Fibroblast of lung (primary cell): Measurements from ENCODE around the gene TENM4. TPM values are rescaled to one million over a fixed set of nuclear protein-coding genes. Genes with fewer than 3 reads are reported as not detected.
A peak's percentile ranks its signal among the peaks of the same experiment; 100 is the strongest.

Source experiments
- DNase-seq, 2 donors: peaks; one replicate each; pipeline versions ENCODE4 v3.0.0 to v3.0.0-alpha.2; 2010; ENCODE audit warnings: low read depth in 2 of 2
- H2AFZ ChIP-seq: 2 replicates; pipeline ENCODE4 v1.5.1; 2012; ENCODE audit warnings: low read length, control low read depth, inconsistent platforms
- H3K27ac ChIP-seq: 2 replicates; pipeline ENCODE4 v1.5.1; 2011; ENCODE audit warnings: low read length, control low read depth; ENCODE audit not compliant: insufficient read depth
- H3K27me3 ChIP-seq: 2 replicates; pipeline ENCODE4 v1.5.1; 2011; ENCODE audit warnings: mild to moderate bottlenecking, low read length; ENCODE audit not compliant: control insufficient read depth, insufficient read depth
- H3K36me3 ChIP-seq: 2 replicates; pipeline ENCODE4 v1.5.1; 2011; ENCODE audit warnings: low read length; ENCODE audit not compliant: control insufficient read depth, insufficient read depth
- H3K4me1 ChIP-seq: 2 replicates; pipeline ENCODE4 v1.5.1; 2011; ENCODE audit warnings: low read length; ENCODE audit not compliant: control insufficient read depth, insufficient read depth; ENCODE audit errors: extremely low read depth
- H3K4me2 ChIP-seq: 2 replicates; pipeline ENCODE4 v1.5.1; 2011; ENCODE audit warnings: low read length, control low read depth; ENCODE audit not compliant: insufficient read depth; ENCODE audit errors: extremely low read depth
- H3K4me3 ChIP-seq, 4 experiments: fragments of 200-600 bp in 1 of 4; sonication (generic) in 1 of 4; replicated peaks in 1 of 4; 2 replicates each; pipeline ENCODE4 v1.5.1; 2011 to 2016; ENCODE audit warnings: low read length in 4 of 4, low read depth in 3 of 4, mild to moderate bottlenecking in 3 of 4, control low read depth in 2 of 4, inconsistent platforms in 1 of 4, mixed read lengths in 1 of 4; ENCODE audit not compliant: insufficient read depth in 1 of 4; ENCODE audit errors: control extremely low read depth in 1 of 4
- H3K79me2 ChIP-seq: 2 replicates; pipeline ENCODE4 v1.5.1; 2012; ENCODE audit warnings: mild to moderate bottlenecking, low read length, inconsistent platforms; ENCODE audit not compliant: control insufficient read depth, insufficient read depth
- H3K9ac ChIP-seq: 2 replicates; pipeline ENCODE4 v1.5.1; 2011; ENCODE audit warnings: mild to moderate bottlenecking, low read length, control low read depth; ENCODE audit not compliant: insufficient read depth
- H3K9me3 ChIP-seq: 2 replicates; pipeline ENCODE4 v1.5.1; 2012; ENCODE audit warnings: low read depth, low read length; ENCODE audit not compliant: control insufficient read depth, insufficient read depth
- H4K20me1 ChIP-seq: 2 replicates; pipeline ENCODE4 v1.5.1; 2011; ENCODE audit warnings: low read length; ENCODE audit not compliant: control insufficient read depth, insufficient read depth; ENCODE audit errors: extremely low read depth
- EZH2 ChIP-seq: IDR thresholded peaks from 2 replicates; pipeline ENCODE4 v1.5.1; 2012; ENCODE audit warnings: low read length, control low read depth, mild to moderate bottlenecking; ENCODE audit errors: missing control alignments
- polyA plus RNA-seq, 2 donors: library from polyadenylated mRNA; depleted of rRNA in 1 of 2; stranded (reverse) in 1 of 2; unstranded in 1 of 2; fragments of >200 nt; gene quantifications; 2 replicates each; pipeline ENCODE4 v1.2.1, GENCODE V29; 2011 to 2012; ENCODE audit warnings: missing spikeins in 1 of 2
- total RNA-seq: library from RNA; depleted of rRNA; stranded (reverse); fragments of >200 nt; gene quantifications from 2 replicates; pipeline ENCODE4 v1.2.1, GENCODE V29; 2014
- TF ChIP-seq, protein P1 (sequence below), 2 donors: IDR thresholded peaks in 1 of 2; conservative IDR thresholded peaks in 1 of 2; 1 replicate in 1 of 2; 2 replicates in 1 of 2; pipeline ENCODE4 v1.5.1; 2011 to 2012; ENCODE audit warnings: low read length in 2 of 2, control low read depth in 1 of 2, inconsistent platforms in 1 of 2, low read depth in 1 of 2, mild to moderate bottlenecking in 1 of 2

Gene TENM4
- total and polyA plus RNA-seq, 2 donors (not counting 1 experiment from before 2014, with no cell fraction given): 4.6 to 48.4 TPM

DNA sequence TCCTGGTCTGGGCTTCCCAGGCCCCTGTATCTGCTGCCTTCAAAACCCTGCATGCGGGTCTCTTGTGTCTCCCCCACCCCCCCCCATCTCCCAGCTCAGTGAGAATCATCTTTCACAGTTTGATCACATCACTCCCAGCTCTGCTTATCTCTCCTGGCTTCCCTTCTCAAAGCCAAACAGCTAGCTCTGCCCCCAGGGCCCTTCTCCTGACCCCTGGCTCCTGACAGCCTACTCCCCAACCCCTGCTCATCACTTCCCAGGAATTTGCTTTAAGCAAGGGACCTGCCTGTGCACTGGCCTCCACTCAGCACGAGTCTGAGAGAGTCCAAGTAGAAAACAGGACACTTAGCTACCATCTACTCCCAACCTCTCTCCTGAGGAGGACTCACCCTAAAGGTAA is 342.7 kb downstream of the TENM4 start:
- H3K4me2 ChIP-seq: no peak overlapping the region
- no peak overlapping the region for H3K4me3 ChIP-seq
- DNase-seq: no peak
- no peaks in the 10 kb centered on the region for H3K36me3 ChIP-seq
- no peak for TF ChIP-seq EZH2
- TF ChIP-seq, protein P1, sequence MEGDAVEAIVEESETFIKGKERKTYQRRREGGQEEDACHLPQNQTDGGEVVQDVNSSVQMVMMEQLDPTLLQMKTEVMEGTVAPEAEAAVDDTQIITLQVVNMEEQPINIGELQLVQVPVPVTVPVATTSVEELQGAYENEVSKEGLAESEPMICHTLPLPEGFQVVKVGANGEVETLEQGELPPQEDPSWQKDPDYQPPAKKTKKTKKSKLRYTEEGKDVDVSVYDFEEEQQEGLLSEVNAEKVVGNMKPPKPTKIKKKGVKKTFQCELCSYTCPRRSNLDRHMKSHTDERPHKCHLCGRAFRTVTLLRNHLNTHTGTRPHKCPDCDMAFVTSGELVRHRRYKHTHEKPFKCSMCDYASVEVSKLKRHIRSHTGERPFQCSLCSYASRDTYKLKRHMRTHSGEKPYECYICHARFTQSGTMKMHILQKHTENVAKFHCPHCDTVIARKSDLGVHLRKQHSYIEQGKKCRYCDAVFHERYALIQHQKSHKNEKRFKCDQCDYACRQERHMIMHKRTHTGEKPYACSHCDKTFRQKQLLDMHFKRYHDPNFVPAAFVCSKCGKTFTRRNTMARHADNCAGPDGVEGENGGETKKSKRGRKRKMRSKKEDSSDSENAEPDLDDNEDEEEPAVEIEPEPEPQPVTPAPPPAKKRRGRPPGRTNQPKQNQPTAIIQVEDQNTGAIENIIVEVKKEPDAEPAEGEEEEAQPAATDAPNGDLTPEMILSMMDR (conservative IDR thresholded peaks at IDR 0.05 in 1 of 2, IDR thresholded peaks at IDR 0.05 in 1 of 2; ENCODE audit: low read depth in 1 of 2, low read length in 2 of 2): no peak
- H2AFZ ChIP-seq: no peak overlapping the region
- H3K79me2 ChIP-seq: no peaks in the 10 kb centered on the region
- no peak overlapping the region for H3K9ac ChIP-seq
- H3K27ac ChIP-seq: no peak overlapping the region
- no peaks in the 10 kb centered on the region for H3K9me3 ChIP-seq
- H3K27me3 ChIP-seq: no peaks in the 10 kb centered on the region
- H4K20me1 ChIP-seq: no peaks in the 10 kb centered on the region
- no peaks in the 10 kb centered on the region for H3K4me1 ChIP-seq

DNA sequence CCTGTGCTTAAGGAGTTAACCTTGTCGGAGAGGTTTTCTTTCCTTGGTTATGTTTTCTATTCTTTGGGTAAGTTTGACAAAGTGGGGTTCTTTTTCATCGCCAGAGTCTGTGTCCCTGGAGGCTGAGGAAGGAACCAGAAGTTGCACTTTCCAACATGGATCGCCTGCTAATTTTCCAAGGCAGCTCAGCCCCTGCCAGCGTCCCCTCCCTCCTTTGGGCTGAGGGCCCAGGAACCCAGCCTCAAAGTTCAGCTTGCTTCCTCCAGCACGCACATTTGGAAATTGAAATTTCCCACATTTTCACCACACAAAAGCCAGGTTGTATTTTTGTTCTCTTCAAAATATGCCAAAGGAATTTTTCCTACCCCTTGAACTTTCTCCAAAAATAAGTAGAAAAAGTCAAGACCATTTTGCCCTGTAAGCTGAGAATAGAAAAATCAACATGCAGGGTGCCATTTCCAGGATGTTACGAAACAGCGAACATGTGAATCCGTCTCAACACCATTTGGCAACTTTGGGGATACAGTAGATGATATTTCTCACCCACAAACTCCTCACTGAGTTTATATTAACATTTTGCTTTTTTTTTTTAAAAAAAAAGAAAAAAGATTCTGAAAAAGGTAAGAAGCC is 343.5 kb downstream of the TENM4 start:
- H2AFZ ChIP-seq: no peak overlapping the region
- DNase-seq: peak; percentile 32 to 67
- H3K27ac ChIP-seq: no peak overlapping the region
- H3K4me3 ChIP-seq: no peak overlapping the region
- H3K9me3 ChIP-seq: no peaks in the 10 kb centered on the region
- no peaks in the 10 kb centered on the region for H3K36me3 ChIP-seq
- peaks cover 4% of the 10 kb centered on the region for H3K4me1 ChIP-seq
- H3K79me2 ChIP-seq: no peaks in the 10 kb centered on the region
- no peaks in the 10 kb centered on the region for H4K20me1 ChIP-seq
- H3K9ac ChIP-seq: no peak overlapping the region
- no peak overlapping the region for H3K4me2 ChIP-seq
- no peak for TF ChIP-seq EZH2
- TF ChIP-seq, protein P1 (conservative IDR thresholded peaks at IDR 0.05 in 1 of 2, IDR thresholded peaks at IDR 0.05 in 1 of 2; ENCODE audit: low read depth in 1 of 2, low read length in 2 of 2): no peak
- H3K27me3 ChIP-seq: no peaks in the 10 kb centered on the region

DNA sequence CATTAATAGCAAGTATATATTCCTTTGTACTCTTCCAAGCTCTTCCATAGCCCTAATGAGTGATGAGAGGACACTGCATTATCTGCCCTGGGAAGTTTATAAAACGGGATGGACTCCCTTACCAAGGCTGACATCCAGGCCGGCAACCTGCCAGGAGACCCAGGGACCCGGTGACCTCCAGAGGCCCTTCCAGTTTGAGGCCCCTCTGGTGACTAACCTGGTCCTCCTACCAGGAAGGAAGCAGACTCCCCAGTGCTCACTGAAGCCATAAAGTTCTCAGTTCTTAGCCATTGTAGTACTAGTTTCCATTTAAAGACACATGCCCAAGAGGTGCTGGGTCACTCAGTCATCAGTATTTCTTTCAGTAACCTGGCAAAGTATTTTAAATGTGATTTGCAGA is 345.4 kb downstream of the TENM4 start:
- H3K27me3 ChIP-seq: no peaks in the 10 kb centered on the region
- peaks cover 10% of the 10 kb centered on the region for H3K4me1 ChIP-seq
- no peaks in the 10 kb centered on the region for H3K79me2 ChIP-seq
- no peak for DNase-seq
- H3K36me3 ChIP-seq: no peaks in the 10 kb centered on the region
- no peak overlapping the region for H3K4me2 ChIP-seq
- no peak overlapping the region for H3K4me3 ChIP-seq
- TF ChIP-seq, protein P1 (conservative IDR thresholded peaks at IDR 0.05 in 1 of 2, IDR thresholded peaks at IDR 0.05 in 1 of 2; ENCODE audit: low read depth in 1 of 2, low read length in 2 of 2): no peak
- no peak for TF ChIP-seq EZH2
- H2AFZ ChIP-seq: no peak overlapping the region
- no peak overlapping the region for H3K9ac ChIP-seq
- H3K9me3 ChIP-seq: no peaks in the 10 kb centered on the region
- no peak overlapping the region for H3K27ac ChIP-seq
- no peaks in the 10 kb centered on the region for H4K20me1 ChIP-seq
